ENCODE measurements around the gene MAP4K1.
"Not testable (repeated sequence)": the region's sequence is repeated elsewhere in the genome, so short reads cannot be mapped to it uniquely, and the experiment has no call there.

Gene MAP4K1

GRCh38 chr19:38619361-38620174 lies 1.8 kb upstream of the MAP4K1 start:
- no peaks in the 10 kb centered on the region for H3K9me3 ChIP-seq (ENCODE audit: control insufficient read depth, insufficient read depth, low read length)
- peak overlapping the region; percentile 64 for H3K9ac ChIP-seq (ENCODE audit: low read depth, low read length)
- peaks cover 11% of the 10 kb centered on the region for H3K4me1 ChIP-seq (ENCODE audit: insufficient read depth, low read length)
- peaks cover 16% of the 10 kb centered on the region for H3K36me3 ChIP-seq (ENCODE audit: insufficient read depth, low read length)

DNA sequence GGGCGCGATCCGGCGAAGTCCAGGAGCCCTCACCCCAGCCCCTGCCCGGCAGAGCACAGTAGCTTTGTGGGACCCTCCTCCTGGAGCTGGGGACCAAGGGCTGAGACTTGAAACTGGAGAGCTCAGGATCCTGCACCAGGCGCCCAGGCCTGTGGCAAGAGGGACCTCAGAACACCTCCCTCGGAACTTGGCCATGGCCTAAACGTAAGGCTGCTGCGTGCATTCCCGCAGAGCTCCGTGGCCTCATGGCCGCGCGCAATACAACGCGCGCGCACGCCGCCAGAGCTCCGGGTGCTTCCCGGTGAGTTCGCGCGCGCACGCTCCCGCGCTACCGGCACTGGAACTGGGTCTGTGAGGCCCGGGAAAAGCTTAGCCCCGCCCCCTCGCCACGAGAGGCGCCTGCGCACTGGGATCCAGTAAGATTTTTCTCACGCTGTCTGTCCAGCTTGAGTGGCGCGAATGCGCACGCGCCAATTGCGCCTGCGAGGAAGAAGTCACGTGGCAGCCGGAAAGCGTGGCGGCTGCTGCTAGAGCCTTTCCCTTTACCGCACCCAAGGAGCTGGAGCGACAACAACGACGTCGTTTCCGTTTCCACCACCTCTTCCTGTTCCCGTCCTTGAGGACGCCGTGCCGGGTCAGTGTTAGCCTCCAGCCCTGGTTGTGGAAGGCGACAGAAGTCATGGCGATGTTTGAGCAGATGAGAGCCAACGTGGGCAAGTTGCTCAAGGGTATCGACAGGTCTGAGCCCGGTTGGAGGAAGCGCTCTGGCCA lies 1.0 kb upstream of the MAP4K1 start, which contains the start of gene EIF3K:
EIF3K (plus strand) TSS at position 599 of the 771 bp plus-strand sequence; CDS start at position 680, 81 bp downstream.
- H3K9ac ChIP-seq (ENCODE audit: low read depth, low read length) = peak within 1 kb of the TSS; percentile 64
- peaks cover 14% of the 10 kb centered on the region for H3K36me3 ChIP-seq (ENCODE audit: insufficient read depth, low read length)
- H3K9me3 ChIP-seq (ENCODE audit: control insufficient read depth, insufficient read depth, low read length) = no peaks in the 10 kb centered on the region
- peaks cover 11% of the 10 kb centered on the region for H3K4me1 ChIP-seq (ENCODE audit: insufficient read depth, low read length)

GRCh38 chr19:38617283-38617763 lies 430 bp downstream of the MAP4K1 start:
- no peaks in the 10 kb centered on the region for H3K9me3 ChIP-seq (ENCODE audit: control insufficient read depth, insufficient read depth, low read length)
- H3K4me1 ChIP-seq (ENCODE audit: insufficient read depth, low read length) = peaks cover 11% of the 10 kb centered on the region
- H3K36me3 ChIP-seq (ENCODE audit: insufficient read depth, low read length) = peaks cover 11% of the 10 kb centered on the region
- H3K9ac ChIP-seq (ENCODE audit: low read depth, low read length) = peak overlapping the region; percentile 64; the same call in 1 of the 2 replicates

DNA sequence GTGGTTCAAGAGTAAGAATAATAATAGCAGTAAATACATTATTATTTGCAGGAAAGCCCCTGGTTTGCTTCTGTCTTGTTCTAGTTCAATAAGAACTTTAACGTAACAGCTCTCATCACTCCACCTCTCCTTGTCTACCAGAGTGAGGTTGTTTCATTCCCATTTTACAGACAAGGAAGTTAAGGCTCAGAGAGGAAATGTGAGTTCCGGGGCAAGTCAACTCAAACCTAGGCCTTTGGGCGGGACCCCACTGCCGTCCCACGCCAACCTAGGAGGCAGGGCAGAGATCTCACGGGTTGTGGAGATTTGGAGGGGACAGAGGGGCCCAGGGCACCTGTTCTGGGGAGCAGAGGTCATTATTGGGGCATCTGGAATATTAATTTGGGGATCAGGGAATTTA lies 1.5 kb downstream of the MAP4K1 start:
- Histone ChIP-seq H3K4me1 (ENCODE audit: insufficient read depth, low read length) (peaks cover 11% of the 10 kb centered on the region), H3K36me3 (ENCODE audit: insufficient read depth, low read length) (peaks cover 6% of the 10 kb centered on the region), H3K9me3 (ENCODE audit: control insufficient read depth, insufficient read depth, low read length) (no peaks in the 10 kb centered on the region), H3K9ac (ENCODE audit: low read depth, low read length) (no peak overlapping the region)

DNA sequence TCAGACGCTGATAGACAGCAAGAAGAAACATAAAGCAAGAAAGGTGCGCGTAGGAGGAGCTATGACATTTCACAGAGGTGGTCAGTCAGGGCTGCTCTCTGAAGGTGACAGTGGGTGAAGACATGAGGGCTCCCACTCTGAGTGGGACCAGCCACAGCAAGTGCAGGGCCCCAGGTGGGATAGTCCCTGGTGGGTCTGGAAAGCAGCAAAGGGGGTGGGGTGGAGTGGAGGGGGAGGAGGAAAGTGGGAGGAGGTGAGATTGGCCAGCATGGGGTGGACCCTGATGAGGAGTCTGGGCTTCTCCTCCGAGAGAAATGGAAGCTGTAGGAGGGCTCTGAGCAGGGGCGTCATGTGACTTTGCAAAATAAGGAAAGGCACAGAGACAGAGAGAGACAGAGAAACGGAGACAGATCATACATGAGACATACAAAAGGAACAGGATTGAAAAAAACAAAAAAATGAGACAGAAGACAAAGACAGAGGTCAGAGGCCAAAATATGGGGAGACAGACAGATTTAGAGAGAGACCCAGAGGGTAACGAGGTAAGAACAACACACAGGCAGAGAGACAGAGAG lies 2.7 kb downstream of the MAP4K1 start:
- Histone ChIP-seq H3K9ac (ENCODE audit: low read depth, low read length) (no peak overlapping the region), H3K9me3 (ENCODE audit: control insufficient read depth, insufficient read depth, low read length) (no peaks in the 10 kb centered on the region), H3K36me3 (ENCODE audit: insufficient read depth, low read length) (peaks cover under 1% of the 10 kb centered on the region; the same call in 1 of the 2 replicates), H3K4me1 (ENCODE audit: insufficient read depth, low read length) (peaks cover 9% of the 10 kb centered on the region)

- H3K4me1 ChIP-seq (ENCODE audit: insufficient read depth, low read length) = peaks cover 5% of the 10 kb centered on the region; the same call in 1 of the 2 replicates
- H3K9me3 ChIP-seq (ENCODE audit: control insufficient read depth, insufficient read depth, low read length) = no peaks in the 10 kb centered on the region
- no peak overlapping the region for H3K9ac ChIP-seq (ENCODE audit: low read depth, low read length)
- H3K36me3 ChIP-seq (ENCODE audit: insufficient read depth, low read length) = no peaks in the 10 kb centered on the region
These were observed 3.5 kb downstream of the MAP4K1 start for GRCh38 chr19:38614289-38614688.

DNA sequence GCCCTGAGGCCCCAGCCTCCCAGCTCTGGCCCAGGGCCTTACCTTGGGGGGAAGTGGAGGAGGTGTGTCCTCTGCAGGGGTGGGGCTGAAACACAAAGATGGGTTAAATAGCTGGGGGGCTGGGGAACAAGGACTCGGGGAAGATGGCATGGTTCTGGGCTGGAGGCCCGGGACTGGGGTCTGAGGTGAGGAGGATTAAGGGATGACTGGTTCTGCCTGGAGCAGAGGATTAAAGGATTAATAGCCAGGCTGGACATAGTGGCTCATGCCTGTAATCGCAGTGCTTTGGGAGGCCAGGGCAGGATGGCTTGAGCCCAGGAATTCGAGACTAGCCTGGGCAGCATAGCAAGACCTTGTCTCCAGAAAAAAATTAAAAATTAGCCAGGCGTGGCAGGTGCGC lies 11.6 kb downstream of the MAP4K1 start:
- Histone ChIP-seq H3K36me3 (ENCODE audit: insufficient read depth, low read length) (no peaks in the 10 kb centered on the region), H3K9ac (ENCODE audit: low read depth, low read length) (no peak overlapping the region), H3K9me3 (ENCODE audit: control insufficient read depth, insufficient read depth, low read length) (no peaks in the 10 kb centered on the region), H3K4me1 (ENCODE audit: insufficient read depth, low read length) (no peaks in the 10 kb centered on the region)

DNA sequence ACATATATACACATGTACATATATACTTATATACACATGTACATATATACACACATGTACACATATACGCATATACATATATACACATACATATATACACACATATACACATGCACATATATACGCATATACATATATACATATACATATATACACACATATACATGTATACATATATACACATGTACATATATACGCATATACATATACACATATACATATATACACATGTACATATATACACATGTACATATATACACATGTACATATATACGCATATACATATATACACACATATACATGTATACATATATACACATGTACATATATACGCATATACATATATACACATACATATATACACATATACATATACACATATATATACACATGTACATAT lies 14.9 kb downstream of the MAP4K1 start:
- not testable (repeated sequence) for H3K9me3 ChIP-seq (ENCODE audit: control insufficient read depth, insufficient read depth, low read length); H3K9ac ChIP-seq (ENCODE audit: low read depth, low read length); H3K4me1 ChIP-seq (ENCODE audit: insufficient read depth, low read length); H3K36me3 ChIP-seq (ENCODE audit: insufficient read depth, low read length)

GRCh38 chr19:38599722-38600121 lies 18.0 kb downstream of the MAP4K1 start:
- Histone ChIP-seq H3K4me1 (ENCODE audit: insufficient read depth, low read length) (no peaks in the 10 kb centered on the region), H3K9ac (ENCODE audit: low read depth, low read length) (no peak overlapping the region), H3K36me3 (ENCODE audit: insufficient read depth, low read length) (no peaks in the 10 kb centered on the region), H3K9me3 (ENCODE audit: control insufficient read depth, insufficient read depth, low read length) (no peaks in the 10 kb centered on the region)

DNA sequence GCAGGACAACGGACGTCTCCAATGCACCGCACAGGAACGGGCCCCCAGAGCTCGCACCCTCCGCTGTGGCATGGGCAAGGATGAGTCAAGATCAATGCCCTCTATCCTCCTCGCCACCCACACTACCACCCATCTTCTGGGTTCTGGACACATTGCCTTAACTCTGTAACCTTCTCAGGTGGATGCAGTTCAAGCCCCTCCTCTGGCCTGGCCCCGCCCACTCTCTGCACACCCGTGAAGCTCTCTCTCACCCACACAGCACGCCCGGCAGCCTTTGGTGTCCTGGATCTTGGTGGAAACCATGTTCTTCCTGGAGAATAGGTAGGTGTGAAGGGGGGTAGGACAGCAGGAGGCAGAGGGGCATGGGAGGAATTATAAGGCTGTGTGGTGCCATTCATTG lies 20.7 kb downstream of the MAP4K1 start:
- Histone ChIP-seq H3K36me3 (ENCODE audit: insufficient read depth, low read length) (no peaks in the 10 kb centered on the region), H3K9ac (ENCODE audit: low read depth, low read length) (peak overlapping the region; percentile 75; the same call in 1 of the 2 replicates)

DNA sequence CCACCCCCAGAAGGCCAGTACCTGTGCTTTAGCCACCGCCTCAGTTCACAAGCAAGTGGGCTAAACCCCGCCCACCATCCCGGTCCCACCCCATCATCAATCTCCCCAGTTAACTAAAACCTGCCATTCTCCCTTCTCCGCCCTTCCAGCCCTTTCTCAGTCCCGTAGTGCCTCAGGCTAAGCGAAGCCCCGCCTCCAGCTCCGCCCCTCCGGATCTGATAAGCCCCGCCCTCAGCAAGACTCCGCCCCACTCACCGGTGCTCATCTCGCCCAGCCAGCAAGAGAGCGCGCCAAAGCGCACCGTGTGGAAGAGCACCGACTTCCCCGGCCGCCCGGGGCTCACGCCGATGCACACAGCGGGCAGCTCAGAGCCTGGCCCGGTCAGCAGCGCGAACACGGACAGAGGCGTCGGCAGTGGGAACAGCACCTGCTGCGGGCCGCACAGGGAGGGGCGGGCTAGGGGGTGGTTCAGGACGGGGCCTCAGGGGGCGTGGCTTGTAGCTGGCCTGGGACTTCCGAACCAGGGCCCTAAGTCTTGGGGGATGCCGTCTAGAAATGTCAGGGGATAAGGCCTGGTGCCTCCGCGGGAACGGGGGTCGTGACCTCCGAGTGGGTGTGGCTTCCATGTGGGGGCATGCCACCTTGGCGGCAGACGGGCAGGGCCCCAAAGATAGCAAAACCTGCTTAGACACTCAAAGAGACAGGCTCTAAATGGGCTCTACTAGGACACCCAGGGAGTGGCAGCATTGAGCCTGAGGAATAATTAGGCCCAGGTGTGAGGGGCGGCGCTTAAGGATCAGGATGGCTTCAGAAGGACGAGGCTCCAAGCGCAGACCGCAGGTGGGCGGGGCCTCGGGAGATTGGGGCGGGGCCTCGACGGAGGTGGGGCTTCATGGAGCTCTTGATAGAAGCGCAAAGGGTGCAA lies 21.4 kb downstream of the MAP4K1 start:
- no peaks in the 10 kb centered on the region for H3K4me1 ChIP-seq (ENCODE audit: insufficient read depth, low read length)
- H3K9me3 ChIP-seq (ENCODE audit: control insufficient read depth, insufficient read depth, low read length) = no peaks in the 10 kb centered on the region
- peak overlapping the region; percentile 75; the same call in 1 of the 2 replicates for H3K9ac ChIP-seq (ENCODE audit: low read depth, low read length)
- no peaks in the 10 kb centered on the region for H3K36me3 ChIP-seq (ENCODE audit: insufficient read depth, low read length)

More for the DNA sequence above, 20.7 kb downstream of the MAP4K1 start:
- Histone ChIP-seq H3K4me1 (ENCODE audit: insufficient read depth, low read length) (no peaks in the 10 kb centered on the region), H3K9me3 (ENCODE audit: control insufficient read depth, insufficient read depth, low read length) (no peaks in the 10 kb centered on the region)

GRCh38 chr19:38592940-38593339 lies 24.8 kb downstream of the MAP4K1 start:
- Histone ChIP-seq H3K36me3 (ENCODE audit: insufficient read depth, low read length) (no peaks in the 10 kb centered on the region), H3K9ac (ENCODE audit: low read depth, low read length) (no peak overlapping the region)

DNA sequence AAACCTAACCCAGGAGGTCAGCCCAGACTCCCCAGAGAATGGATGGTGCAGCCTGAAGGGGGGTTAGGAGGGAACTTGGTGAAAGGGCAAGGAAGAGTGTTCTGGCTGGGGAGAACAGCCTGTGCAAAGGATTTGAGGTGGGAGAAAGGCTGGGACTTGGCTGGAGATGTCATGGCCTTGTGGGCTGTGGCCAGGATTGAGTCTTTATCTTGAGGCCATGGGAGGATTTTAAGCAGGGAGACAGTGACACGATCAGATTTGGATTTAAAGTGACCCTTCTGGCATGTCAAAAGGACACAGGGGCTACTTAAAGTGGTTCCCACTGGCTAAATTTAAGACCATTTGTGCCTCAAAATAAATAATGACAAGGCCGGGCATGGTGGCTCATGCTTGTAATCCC lies 29.7 kb downstream of the MAP4K1 start:
- Histone ChIP-seq H3K36me3 (ENCODE audit: insufficient read depth, low read length) (no peaks in the 10 kb centered on the region), H3K4me1 (ENCODE audit: insufficient read depth, low read length) (no peaks in the 10 kb centered on the region), H3K9me3 (ENCODE audit: control insufficient read depth, insufficient read depth, low read length) (no peaks in the 10 kb centered on the region), H3K9ac (ENCODE audit: low read depth, low read length) (no peak overlapping the region)

More at GRCh38 chr19:38592940-38593339, 24.8 kb downstream of the MAP4K1 start:
- H3K4me1 ChIP-seq (ENCODE audit: insufficient read depth, low read length) = no peaks in the 10 kb centered on the region
- no peaks in the 10 kb centered on the region for H3K9me3 ChIP-seq (ENCODE audit: control insufficient read depth, insufficient read depth, low read length)
